AG10803 (cell line): ENCODE results near the gene TINAGL1.

ENCODE experiments used
- DNase-seq: peaks from one replicate; pipeline ENCODE4 v3.0.0; 2010; ENCODE audit warnings: low read depth
- H3K4me3 ChIP-seq: 2 replicates; pipeline ENCODE4 v1.5.1; 2011; ENCODE audit warnings: mild to moderate bottlenecking, low read length, control low read depth
- TF ChIP-seq, protein P1 (sequence below): conservative IDR thresholded peaks from 2 replicates; pipeline ENCODE4 v1.5.1; 2011; ENCODE audit warnings: mild to moderate bottlenecking, low read length, control low read depth, inconsistent platforms

Gene TINAGL1

GRCh38 chr1:31541194-31541593 is 35.1 kb upstream of the TINAGL1 start:
- TF ChIP-seq, protein P1, sequence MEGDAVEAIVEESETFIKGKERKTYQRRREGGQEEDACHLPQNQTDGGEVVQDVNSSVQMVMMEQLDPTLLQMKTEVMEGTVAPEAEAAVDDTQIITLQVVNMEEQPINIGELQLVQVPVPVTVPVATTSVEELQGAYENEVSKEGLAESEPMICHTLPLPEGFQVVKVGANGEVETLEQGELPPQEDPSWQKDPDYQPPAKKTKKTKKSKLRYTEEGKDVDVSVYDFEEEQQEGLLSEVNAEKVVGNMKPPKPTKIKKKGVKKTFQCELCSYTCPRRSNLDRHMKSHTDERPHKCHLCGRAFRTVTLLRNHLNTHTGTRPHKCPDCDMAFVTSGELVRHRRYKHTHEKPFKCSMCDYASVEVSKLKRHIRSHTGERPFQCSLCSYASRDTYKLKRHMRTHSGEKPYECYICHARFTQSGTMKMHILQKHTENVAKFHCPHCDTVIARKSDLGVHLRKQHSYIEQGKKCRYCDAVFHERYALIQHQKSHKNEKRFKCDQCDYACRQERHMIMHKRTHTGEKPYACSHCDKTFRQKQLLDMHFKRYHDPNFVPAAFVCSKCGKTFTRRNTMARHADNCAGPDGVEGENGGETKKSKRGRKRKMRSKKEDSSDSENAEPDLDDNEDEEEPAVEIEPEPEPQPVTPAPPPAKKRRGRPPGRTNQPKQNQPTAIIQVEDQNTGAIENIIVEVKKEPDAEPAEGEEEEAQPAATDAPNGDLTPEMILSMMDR, result no peak
- DNase-seq, result no peak
- H3K4me3 ChIP-seq, result no peak overlapping the region

DNA sequence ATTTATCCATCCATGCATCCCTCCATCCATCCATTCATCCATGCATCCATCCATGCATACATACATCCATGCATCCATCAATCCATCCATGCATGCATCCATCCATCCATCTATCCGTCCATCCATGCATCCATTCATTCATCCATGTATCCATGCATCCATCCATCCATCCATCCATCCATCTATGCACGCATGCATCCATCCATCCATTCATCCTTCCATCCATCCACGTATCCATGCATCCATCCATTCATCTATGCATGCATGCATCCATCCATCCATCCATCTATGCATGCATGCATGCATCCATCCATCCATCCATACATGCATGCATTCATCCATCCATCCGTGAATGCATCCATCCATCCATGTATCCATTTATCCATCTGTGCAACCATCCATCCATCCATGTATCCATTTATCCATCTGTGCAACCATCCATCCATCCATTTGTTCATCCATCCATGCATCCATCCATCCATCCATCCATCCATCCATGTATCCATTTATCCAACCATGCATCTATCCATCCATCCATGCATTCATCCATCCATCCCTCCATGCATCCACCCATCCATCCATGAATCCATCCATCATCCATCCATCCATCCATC is 30.3 kb upstream of the TINAGL1 start:
- no peak for DNase-seq
- H3K4me3 ChIP-seq, result no peak overlapping the region
- TF ChIP-seq, protein P1, result no peak

DNA sequence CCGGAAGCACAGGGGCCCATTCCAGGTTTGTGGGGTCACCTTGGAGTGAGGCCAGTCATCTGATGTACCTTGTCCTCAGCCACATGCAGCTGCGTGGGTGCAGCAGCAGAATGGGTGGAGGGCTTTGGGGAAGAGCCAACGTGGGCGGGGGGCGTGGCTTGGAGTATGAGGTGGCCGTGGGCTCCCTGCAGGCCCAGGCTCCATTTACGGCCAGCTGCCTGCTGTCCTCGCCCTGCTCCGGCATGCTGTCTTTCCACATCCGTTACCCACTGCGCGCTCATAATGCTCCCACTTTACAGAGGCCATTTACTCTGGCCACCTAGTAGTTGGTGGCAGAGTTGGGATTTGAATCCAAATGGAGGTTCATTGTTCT is 27.8 kb upstream of the TINAGL1 start:
- H3K4me3 ChIP-seq, result no peak overlapping the region
- no peak for DNase-seq
- TF ChIP-seq, protein P1, result no peak

- TF ChIP-seq, protein P1, result peak; percentile 90
- DNase-seq, result peak; percentile 76
- peak overlapping the region; percentile 56 for H3K4me3 ChIP-seq
Measured at GRCh38 chr1:31548907-31549808, 27.2 kb upstream of the TINAGL1 start.

GRCh38 chr1:31549809-31550620 is 26.3 kb upstream of the TINAGL1 start:
- DNase-seq, result peak; percentile 12

GRCh38 chr1:31551208-31551607 is 25.1 kb upstream of the TINAGL1 start:
- TF ChIP-seq, protein P1, result no peak
- no peak overlapping the region for H3K4me3 ChIP-seq
- peak; percentile 54 for DNase-seq

More at GRCh38 chr1:31549809-31550620, 26.3 kb upstream of the TINAGL1 start:
- H3K4me3 ChIP-seq, result peak overlapping the region; percentile 9; the same call in 1 of the 2 replicates
- TF ChIP-seq, protein P1, result no peak
